Keratinocyte (primary cell): ENCODE results near the gene ZIC5. TPM values are rescaled to one million over a fixed set of nuclear protein-coding genes. Genes with fewer than 3 reads are reported as not detected.

Source experiments
- DNase-seq: peaks from one replicate; pipeline ENCODE4 v3.0.0-alpha.2; 2011; ENCODE audit warnings: low read depth, missing footprints, low spot score
- FAIRE-seq: peaks from 2 replicates; lab custom pipeline; 2011; peaks lifted over from hg19 to GRCh38; lab: Jason Lieb, UNC
- H2AFZ ChIP-seq: 2 replicates; pipeline ENCODE4 v1.6.0; 2012; ENCODE audit warnings: low read length, control low read depth, inconsistent platforms; ENCODE audit not compliant: control insufficient read depth
- H3K27ac ChIP-seq: 2 replicates; pipeline ENCODE4 v1.5.1; 2011; ENCODE audit warnings: low read length; ENCODE audit not compliant: control insufficient read depth, insufficient read depth
- H3K27me3 ChIP-seq: 3 replicates; pipeline ENCODE4 v1.6.0; 2011; ENCODE audit warnings: low read length; ENCODE audit not compliant: control insufficient read depth, insufficient read depth; ENCODE audit errors: extremely low read depth
- H3K36me3 ChIP-seq, 2 experiments: 2 replicates in 1 of 2; 3 replicates in 1 of 2; pipeline ENCODE4 v1.5.1; 2011; ENCODE audit warnings: low read length in 2 of 2, mild to moderate bottlenecking in 1 of 2; ENCODE audit not compliant: control insufficient read depth in 2 of 2, insufficient read depth in 2 of 2; ENCODE audit errors: extremely low read depth in 1 of 2
- H3K4me1 ChIP-seq: 3 replicates; pipeline ENCODE4 v1.5.1; 2011; ENCODE audit warnings: low read length; ENCODE audit not compliant: control insufficient read depth, insufficient read depth; ENCODE audit errors: extremely low read depth
- H3K4me2 ChIP-seq: 3 replicates; pipeline ENCODE4 v1.6.0; 2011; ENCODE audit warnings: low read depth, low read length; ENCODE audit not compliant: control insufficient read depth, insufficient read depth; ENCODE audit errors: extremely low read depth
- H3K4me3 ChIP-seq, 3 experiments: fragments of 200-600 bp in 1 of 3; sonication (generic) in 1 of 3; 2 replicates in 2 of 3; 3 replicates in 1 of 3; pipeline ENCODE4 v1.5.1; 2011 to 2016; ENCODE audit warnings: low read length in 3 of 3, mild to moderate bottlenecking in 3 of 3, control low read depth in 2 of 3, inconsistent platforms in 1 of 3, low read depth in 1 of 3, mixed read lengths in 1 of 3, mixed run types in 1 of 3, moderate library complexity in 1 of 3; ENCODE audit not compliant: control insufficient read depth in 2 of 3, insufficient read depth in 2 of 3; ENCODE audit errors: extremely low read depth in 1 of 3
- H3K79me2 ChIP-seq: 2 replicates; pipeline ENCODE4 v1.6.0; 2012; ENCODE audit warnings: low read length; ENCODE audit not compliant: control insufficient read depth, insufficient read depth
- H3K9ac ChIP-seq: 3 replicates; pipeline ENCODE4 v1.6.0; 2011; ENCODE audit warnings: low read length; ENCODE audit not compliant: control insufficient read depth, insufficient read depth; ENCODE audit errors: extremely low read depth
- H3K9me1 ChIP-seq: 3 replicates; pipeline ENCODE4 v1.6.0; 2011; ENCODE audit warnings: low read length; ENCODE audit not compliant: control insufficient read depth, insufficient read depth; ENCODE audit errors: extremely low read depth
- H3K9me3 ChIP-seq: 2 replicates; pipeline ENCODE4 v1.5.1; 2012; ENCODE audit warnings: low read depth, low read length; ENCODE audit not compliant: control insufficient read depth
- H4K20me1 ChIP-seq: 3 replicates; pipeline ENCODE4 v1.6.0; 2011; ENCODE audit warnings: low read length; ENCODE audit not compliant: control insufficient read depth, insufficient read depth; ENCODE audit errors: extremely low read depth
- CTCF ChIP-seq, 3 experiments: IDR thresholded peaks in 1 of 3; conservative IDR thresholded peaks in 1 of 3; optimal IDR thresholded peaks in 1 of 3; 2 replicates in 2 of 3; 3 replicates in 1 of 3; pipeline versions ENCODE3 to v1.5.1; 2011; ENCODE audit warnings: low read length in 3 of 3, mild to moderate bottlenecking in 3 of 3, moderate library complexity in 2 of 3, control low read depth in 1 of 3, inconsistent platforms in 1 of 3; ENCODE audit not compliant: insufficient read depth in 2 of 3; ENCODE audit errors: extremely low read depth in 1 of 3
- EZH2 ChIP-seq: IDR thresholded peaks from one replicate; pipeline ENCODE4 v1.6.1; 2012; ENCODE audit warnings: inconsistent platforms, mild to moderate bottlenecking, low read length, moderate library complexity
- dilution Hi-C: fragments of 300-500 bp; cut with MboI; formaldehyde crosslinking; loops from one replicate; pipeline ENCODE4 v1.7.0; 2020; ENCODE audit warnings: low sequenced_read_pairs; ENCODE audit not compliant: extremely low pct_ligation_motif_present
- polyA plus RNA-seq, 5 experiments: library from polyadenylated mRNA; depleted of rRNA in 3 of 5; stranded (reverse) in 3 of 5; stranded (forward) in 1 of 5; unstranded in 1 of 5; fragments of >200 nt; gene quantifications; 1 replicate in 1 of 5; 2 replicates in 3 of 5; 3 replicates in 1 of 5; pipeline versions ENCODE4 v1.2.1 to v1.2.3, GENCODE V29; 2011 to 2012; ENCODE audit warnings: missing spikeins in 2 of 5, low read depth in 1 of 5, low replicate concordance in 1 of 5

The ZIC5 gene
- polyA plus RNA-seq, 1 donor (not counting 4 experiments of a cell fraction or from before 2014, with no cell fraction given) = not detected

- Histone ChIP-seq H3K27me3 (peaks cover 90% of the 10 kb centered on the region), H3K79me2 (no peaks in the 10 kb centered on the region), H3K9me1 (no peaks in the 10 kb centered on the region), H3K9ac (no peak overlapping the region), H3K36me3 (no peaks in the 10 kb centered on the region), H2AFZ (no peak overlapping the region), H3K9me3 (peaks cover 5% of the 10 kb centered on the region), H3K4me2 (no peak overlapping the region), H4K20me1 (peaks cover 5% of the 10 kb centered on the region), H3K4me1 (no peaks in the 10 kb centered on the region), H3K4me3 (no peak overlapping the region), H3K27ac (no peak overlapping the region)
- dilution Hi-C loops = no loop called here
- FAIRE-seq (no peak), DNase-seq (no peak)
- TF ChIP-seq EZH2 = peak; percentile 96
- no peak for TF ChIP-seq CTCF (optimal IDR thresholded peaks at IDR 0.05 in 1 of 3, IDR thresholded peaks at IDR 0.05 in 1 of 3, conservative IDR thresholded peaks at IDR 0.05 in 1 of 3; ENCODE audit: extremely low read depth in 1 of 3, insufficient read depth in 2 of 3, low read length in 3 of 3)
These were observed 14.4 kb upstream of the ZIC5 start for GRCh38 chr13:99985886-99986527.

- H3K9ac ChIP-seq = no peak overlapping the region
- H3K9me3 ChIP-seq = peaks cover 3% of the 10 kb centered on the region
- no peak overlapping the region for H3K27ac ChIP-seq
- H3K9me1 ChIP-seq = no peaks in the 10 kb centered on the region
- H3K4me2 ChIP-seq = no peak overlapping the region
- no peak for FAIRE-seq
- no peak overlapping the region for H3K4me3 ChIP-seq
- no peaks in the 10 kb centered on the region for H3K4me1 ChIP-seq
- H3K79me2 ChIP-seq = no peaks in the 10 kb centered on the region
- H4K20me1 ChIP-seq = peaks cover 5% of the 10 kb centered on the region
- dilution Hi-C loops = no loop called here
- no peak for DNase-seq
- no peaks in the 10 kb centered on the region for H3K36me3 ChIP-seq
- H2AFZ ChIP-seq = no peak overlapping the region
- TF ChIP-seq CTCF (optimal IDR thresholded peaks at IDR 0.05 in 1 of 3, IDR thresholded peaks at IDR 0.05 in 1 of 3, conservative IDR thresholded peaks at IDR 0.05 in 1 of 3; ENCODE audit: extremely low read depth in 1 of 3, insufficient read depth in 2 of 3, low read length in 3 of 3) (no peak), EZH2 (no peak)
- peaks cover 84% of the 10 kb centered on the region for H3K27me3 ChIP-seq
These were observed 13.8 kb upstream of the ZIC5 start for GRCh38 chr13:99985241-99985874.
